ENCODE measurements around the gene UNK. TPM values are rescaled to one million over a fixed set of nuclear protein-coding genes. Genes with fewer than 3 reads are reported as not detected.

The UNK gene
- total and polyA plus RNA-seq, 4 donors, result 4.0 to 16.4 (median 8.9) TPM

DNA sequence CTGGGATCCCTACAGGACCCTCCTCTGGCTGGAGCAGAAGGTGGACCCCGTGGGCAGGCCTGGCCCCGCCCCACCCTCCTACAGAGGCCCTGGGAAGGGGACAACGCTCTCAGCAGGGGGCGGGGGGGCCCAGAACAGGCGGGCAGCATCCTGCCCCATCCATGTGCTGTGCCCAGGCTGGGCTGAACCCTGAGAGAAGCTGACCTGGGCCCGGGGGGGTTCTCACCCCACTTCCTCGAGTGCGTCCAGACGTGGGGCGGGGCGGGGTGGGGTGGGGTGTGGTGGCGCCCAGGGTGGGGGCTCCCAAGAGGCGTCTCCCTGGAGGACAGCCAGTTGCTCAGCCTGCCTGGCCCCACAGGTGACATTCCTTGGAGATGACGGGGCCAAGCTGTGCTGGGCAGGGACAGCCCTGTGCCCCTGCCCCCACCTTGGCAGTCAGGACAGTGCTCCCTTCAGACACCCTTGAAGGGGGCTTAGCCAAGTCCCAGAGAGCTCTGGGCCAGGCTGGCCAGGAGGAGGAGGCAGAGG is 60.0 kb downstream of the UNK start:
- WGBS, result 55% methylated on average over 14 of the region's 14 CpGs
- Histone ChIP-seq H3K9ac (ENCODE audit: low read depth in 1 of 2, low read length in 2 of 2) (peak overlapping the region in 1 of 2 donors; percentile 47), H3K27me3 (ENCODE audit: control insufficient read depth in 4 of 4, insufficient read depth in 4 of 4, low read length in 3 of 4) (no peaks in the 10 kb centered on the region), H3K9me3 (ENCODE audit: control insufficient read depth in 4 of 4, low read length in 3 of 4) (no peaks in the 10 kb centered on the region), H3K4me1 (ENCODE audit: control insufficient read depth in 4 of 4, insufficient read depth in 4 of 4, low read length in 3 of 4) (peaks cover 0 to 28% (median 13%) of the 10 kb centered on the region in 4 donors), H3K27ac (ENCODE audit: low read depth in 1 of 2, low read length in 2 of 2) (peak overlapping the region; percentile 70 to 77), H3K36me3 (ENCODE audit: control insufficient read depth in 4 of 4, insufficient read depth in 3 of 4, low read depth in 1 of 4, low read length in 3 of 4) (peaks cover 25 to 44% (median 35%) of the 10 kb centered on the region in 4 donors), H3K4me3 (ENCODE audit: low read depth in 1 of 3, low read length in 3 of 3) (peak overlapping the region in 1 of 3 donors; percentile 39)
- DNase-seq (ENCODE audit: low spot score), result peak; percentile 77
- TF ChIP-seq HNF4G (IDR thresholded peaks at IDR 0.05) (no peak), FOXA1 (IDR thresholded peaks at IDR 0.05) (no peak), RAD21 (IDR thresholded peaks at IDR 0.05) (no peak), JUND (IDR thresholded peaks at IDR 0.05) (no peak), EGR1 (IDR thresholded peaks at IDR 0.05; ENCODE audit: low read depth in 2 of 2) (no peak), CTCF (IDR thresholded peaks at IDR 0.05; ENCODE audit: low read depth, low read length, missing input control) (no peak), RXRA (IDR thresholded peaks at IDR 0.05) (no peak), YY1 (IDR thresholded peaks at IDR 0.05) (no peak), ZBTB33 (IDR thresholded peaks at IDR 0.05) (no peak), GABPA (IDR thresholded peaks at IDR 0.05 in 1 of 2, conservative IDR thresholded peaks at IDR 0.05 in 1 of 2) (no peak), TAF1 (conservative IDR thresholded peaks at IDR 0.05) (no peak), MAX (IDR thresholded peaks at IDR 0.05) (no peak)
- TF ChIP-seq, protein P1, sequence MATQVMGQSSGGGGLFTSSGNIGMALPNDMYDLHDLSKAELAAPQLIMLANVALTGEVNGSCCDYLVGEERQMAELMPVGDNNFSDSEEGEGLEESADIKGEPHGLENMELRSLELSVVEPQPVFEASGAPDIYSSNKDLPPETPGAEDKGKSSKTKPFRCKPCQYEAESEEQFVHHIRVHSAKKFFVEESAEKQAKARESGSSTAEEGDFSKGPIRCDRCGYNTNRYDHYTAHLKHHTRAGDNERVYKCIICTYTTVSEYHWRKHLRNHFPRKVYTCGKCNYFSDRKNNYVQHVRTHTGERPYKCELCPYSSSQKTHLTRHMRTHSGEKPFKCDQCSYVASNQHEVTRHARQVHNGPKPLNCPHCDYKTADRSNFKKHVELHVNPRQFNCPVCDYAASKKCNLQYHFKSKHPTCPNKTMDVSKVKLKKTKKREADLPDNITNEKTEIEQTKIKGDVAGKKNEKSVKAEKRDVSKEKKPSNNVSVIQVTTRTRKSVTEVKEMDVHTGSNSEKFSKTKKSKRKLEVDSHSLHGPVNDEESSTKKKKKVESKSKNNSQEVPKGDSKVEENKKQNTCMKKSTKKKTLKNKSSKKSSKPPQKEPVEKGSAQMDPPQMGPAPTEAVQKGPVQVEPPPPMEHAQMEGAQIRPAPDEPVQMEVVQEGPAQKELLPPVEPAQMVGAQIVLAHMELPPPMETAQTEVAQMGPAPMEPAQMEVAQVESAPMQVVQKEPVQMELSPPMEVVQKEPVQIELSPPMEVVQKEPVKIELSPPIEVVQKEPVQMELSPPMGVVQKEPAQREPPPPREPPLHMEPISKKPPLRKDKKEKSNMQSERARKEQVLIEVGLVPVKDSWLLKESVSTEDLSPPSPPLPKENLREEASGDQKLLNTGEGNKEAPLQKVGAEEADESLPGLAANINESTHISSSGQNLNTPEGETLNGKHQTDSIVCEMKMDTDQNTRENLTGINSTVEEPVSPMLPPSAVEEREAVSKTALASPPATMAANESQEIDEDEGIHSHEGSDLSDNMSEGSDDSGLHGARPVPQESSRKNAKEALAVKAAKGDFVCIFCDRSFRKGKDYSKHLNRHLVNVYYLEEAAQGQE (IDR thresholded peaks at IDR 0.05), result no peak

DNA sequence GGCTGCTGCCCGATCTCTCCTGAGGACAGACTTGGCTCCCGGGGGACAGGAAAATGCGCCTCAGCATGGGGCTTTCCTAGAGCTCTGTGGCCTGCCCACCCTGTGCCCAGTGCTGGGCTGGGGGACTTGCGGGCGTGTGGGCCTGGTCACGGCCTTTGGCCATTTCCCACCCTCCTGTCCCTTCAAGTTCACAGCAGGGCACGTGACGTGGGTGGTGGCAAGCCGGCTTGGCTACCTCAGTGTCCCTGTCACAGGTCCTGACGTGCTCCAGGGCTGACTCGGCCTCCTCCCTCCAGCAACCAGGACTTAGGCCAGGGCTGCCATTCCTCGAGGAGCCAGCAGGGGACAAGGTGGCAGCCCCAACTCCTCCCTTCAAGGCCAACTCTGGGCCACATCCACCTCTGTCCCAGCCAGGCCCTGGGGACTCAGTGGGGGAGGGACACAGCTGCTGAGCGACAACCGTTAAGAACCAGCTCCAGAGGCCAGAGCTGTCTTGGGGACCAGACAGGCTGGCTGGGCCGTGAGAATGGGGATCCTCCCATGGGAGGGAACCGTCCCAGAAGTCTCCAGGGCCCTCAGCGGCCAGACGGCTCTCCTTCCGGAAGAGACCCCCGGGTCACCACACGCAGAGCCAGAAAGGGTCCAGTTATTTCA is 60.6 kb downstream of the UNK start:
- H3K4me3 ChIP-seq (ENCODE audit: low read depth in 1 of 3, low read length in 3 of 3), result no peak overlapping the region
- peak overlapping the region; percentile 69 to 70 for H3K27ac ChIP-seq (ENCODE audit: low read depth in 1 of 2, low read length in 2 of 2)
- 47% methylated on average over 21 of the region's 21 CpGs for WGBS
- TF ChIP-seq GABPA (IDR thresholded peaks at IDR 0.05 in 1 of 2, conservative IDR thresholded peaks at IDR 0.05 in 1 of 2) (no peak), MAX (IDR thresholded peaks at IDR 0.05) (no peak), CTCF (IDR thresholded peaks at IDR 0.05; ENCODE audit: low read depth, low read length, missing input control) (peak; percentile 76), HNF4A (conservative IDR thresholded peaks at IDR 0.05) (no peak), ATF3 (IDR thresholded peaks at IDR 0.05) (no peak), SP1 (IDR thresholded peaks at IDR 0.05) (peak; percentile 27), RAD21 (IDR thresholded peaks at IDR 0.05) (peak in 1 of 2 donors; percentile 62), RXRA (IDR thresholded peaks at IDR 0.05) (peak in 1 of 2 donors; percentile 24), FOXA2 (IDR thresholded peaks at IDR 0.05) (no peak)
- peaks cover 0 to 29% (median 15%) of the 10 kb centered on the region in 4 donors for H3K4me1 ChIP-seq (ENCODE audit: control insufficient read depth in 4 of 4, insufficient read depth in 4 of 4, low read length in 3 of 4)
- peak; percentile 79 for DNase-seq (ENCODE audit: low spot score)
- H3K36me3 ChIP-seq (ENCODE audit: control insufficient read depth in 4 of 4, insufficient read depth in 3 of 4, low read depth in 1 of 4, low read length in 3 of 4), result peaks cover 28 to 46% (median 37%) of the 10 kb centered on the region in 4 donors
- no peak overlapping the region for H3K9ac ChIP-seq (ENCODE audit: low read depth in 1 of 2, low read length in 2 of 2)
- no peaks in the 10 kb centered on the region for H3K9me3 ChIP-seq (ENCODE audit: control insufficient read depth in 4 of 4, low read length in 3 of 4)
- no peaks in the 10 kb centered on the region for H3K27me3 ChIP-seq (ENCODE audit: control insufficient read depth in 4 of 4, insufficient read depth in 4 of 4, low read length in 3 of 4)
